Stimulated activated CD8-positive, alpha-beta memory T cell treated with anti-CD3 and anti-CD28 coated beads, Interleukin-12 subunit alpha, Interleukin-12 subunit beta, amount 100 ng/mL, for 4 hours (primary cell): Measurements from ENCODE around the gene WDR33.

Experiments
- DNase-seq: peaks from one replicate; pipeline ENCODE4 v3.0.0-alpha.2; 2020; ENCODE audit warnings: low read depth

WDR33 gene

DNA sequence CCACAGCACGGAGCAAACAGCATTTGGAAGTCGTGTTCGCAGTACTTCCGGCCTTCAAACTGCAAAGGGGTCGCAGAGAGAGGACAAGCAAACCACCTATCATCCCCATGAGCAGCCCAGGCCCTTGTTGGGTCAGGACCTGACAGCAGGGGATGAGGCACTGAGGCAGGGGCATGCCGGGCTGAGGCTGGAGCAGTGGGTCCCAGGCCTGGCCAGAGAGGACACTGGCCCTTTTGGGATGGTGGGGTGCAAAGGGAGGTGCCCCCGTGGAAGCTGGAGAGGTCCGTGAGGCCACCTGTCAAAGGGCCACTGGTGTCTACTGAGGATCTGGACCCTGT is 156.2 kb downstream of the WDR33 start:
- DNase-seq: no peak

DNA sequence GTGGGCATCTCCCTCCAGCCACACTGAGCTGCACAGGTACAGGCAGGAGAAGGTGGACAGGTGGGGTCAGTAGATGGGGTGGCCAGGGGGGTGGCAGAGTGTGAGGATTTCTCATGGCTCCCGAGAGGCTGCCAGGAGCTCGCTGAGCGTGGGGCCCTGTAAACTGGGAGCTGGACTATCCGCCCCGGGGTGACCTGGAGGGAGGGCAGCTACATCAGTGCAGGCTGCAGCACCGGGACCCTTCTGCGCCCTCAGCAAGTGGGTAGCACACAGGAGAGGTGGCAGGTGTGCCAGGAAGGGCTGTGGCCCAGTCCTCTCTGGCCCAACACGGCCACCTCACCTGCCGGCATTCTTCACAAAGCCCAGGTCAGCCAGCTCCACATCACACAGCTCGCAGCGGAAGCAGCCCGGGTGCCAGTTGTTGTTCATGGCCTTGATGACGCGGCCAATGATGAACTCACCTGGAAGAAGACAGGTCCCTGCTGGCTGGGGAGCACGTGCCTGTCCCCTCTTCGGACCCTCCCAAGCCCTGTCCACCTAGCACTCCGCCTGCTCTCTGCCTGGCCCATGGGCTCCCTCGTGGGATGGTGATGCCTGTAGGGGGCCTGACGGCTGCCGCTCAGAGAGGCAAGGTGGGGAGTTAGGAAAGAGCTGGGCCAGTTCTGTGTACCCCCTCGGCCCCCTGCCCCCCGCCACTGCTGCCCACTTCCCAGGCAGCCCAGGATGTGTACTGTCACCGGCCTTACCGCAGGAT is 156.7 kb downstream of the WDR33 start:
- no peak for DNase-seq

DNA sequence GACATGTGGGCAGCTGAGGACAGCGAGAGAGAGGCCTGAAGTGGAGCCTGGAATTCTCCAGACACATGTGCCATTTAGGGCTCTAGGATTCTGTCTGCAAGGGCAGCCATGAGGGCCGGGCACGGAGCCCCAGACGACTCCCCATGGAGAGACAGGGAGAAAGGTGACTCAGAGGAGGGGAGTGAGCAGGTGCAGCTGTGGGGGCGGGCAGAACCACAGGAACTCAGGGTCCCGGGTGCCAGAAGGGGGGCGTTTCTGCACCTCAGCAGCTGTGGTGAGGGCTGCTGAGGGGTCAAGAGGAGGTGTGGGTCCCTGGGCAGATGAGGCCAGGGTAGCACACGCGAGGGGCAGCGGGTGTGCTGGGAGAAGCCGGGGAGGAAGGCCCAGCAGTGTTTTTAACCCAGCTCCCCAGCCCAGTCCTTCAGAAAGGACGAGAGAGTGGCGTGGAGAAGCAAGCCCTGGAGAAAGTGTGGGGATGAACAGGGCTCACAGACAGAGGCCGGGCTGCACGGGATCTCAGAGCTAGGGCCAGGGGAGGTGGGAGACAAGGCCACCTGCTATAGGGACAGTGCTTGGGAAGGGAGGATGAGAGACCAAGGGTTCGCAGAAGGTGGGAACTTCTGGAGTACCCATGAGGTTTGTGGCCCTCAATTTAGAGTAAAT is 157.4 kb downstream of the WDR33 start:
- no peak for DNase-seq

DNA sequence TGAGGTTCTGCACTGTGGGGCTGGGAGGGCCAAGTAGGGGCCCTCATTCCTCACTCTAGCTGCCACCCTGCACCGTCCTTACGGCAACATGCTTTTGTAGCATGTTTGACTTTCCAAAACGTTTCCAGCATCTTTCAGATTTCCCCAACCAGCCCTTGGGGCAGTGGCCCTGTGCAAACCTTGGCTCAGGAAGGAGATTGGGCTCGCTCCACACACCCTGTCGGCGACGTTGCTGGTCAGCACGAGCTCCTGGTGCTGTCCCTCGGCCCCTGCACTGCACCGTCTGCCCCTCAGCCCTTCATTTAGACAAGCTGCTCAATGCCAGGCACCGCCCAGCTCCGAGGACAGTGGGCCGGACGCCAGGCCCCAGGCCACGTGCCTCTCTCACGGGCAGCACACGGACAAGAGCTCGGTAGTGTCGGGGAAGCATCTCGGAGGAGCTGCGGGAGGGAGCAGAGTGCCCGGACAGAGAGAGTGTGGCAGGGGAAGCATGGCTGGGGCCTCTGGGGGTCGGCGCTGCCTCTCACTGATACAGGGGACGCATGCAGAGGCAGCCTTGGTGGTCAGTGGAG is 158.1 kb downstream of the WDR33 start:
- no peak for DNase-seq

DNA sequence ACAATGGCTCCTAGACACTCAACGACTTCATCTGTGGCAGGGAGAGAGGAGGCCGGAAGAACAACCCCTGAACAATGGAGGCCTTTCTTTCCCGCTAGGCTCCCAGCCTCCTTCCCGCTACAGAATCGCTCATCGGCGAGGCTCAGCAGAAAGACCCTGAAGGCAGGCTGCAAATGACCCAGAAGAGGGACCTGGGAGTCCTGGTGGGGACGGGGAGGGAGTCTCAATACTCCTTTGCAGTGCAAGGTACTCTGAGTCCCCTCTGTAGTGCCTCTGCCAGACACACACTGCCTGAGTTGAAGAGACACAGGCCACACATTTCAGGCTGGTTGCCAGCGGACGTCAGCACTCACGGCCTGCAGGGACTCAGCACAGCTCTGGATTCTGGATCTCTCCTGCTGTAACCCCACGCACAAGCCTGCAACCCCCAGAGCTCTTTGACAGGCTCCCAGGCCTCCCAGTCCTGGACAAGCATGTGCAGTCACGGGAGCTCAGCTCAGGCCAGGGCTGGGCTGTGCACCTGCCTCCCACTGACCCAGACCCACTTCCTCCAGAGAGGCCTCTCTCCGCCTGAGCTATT is 158.9 kb downstream of the WDR33 start:
- no peak for DNase-seq

DNA sequence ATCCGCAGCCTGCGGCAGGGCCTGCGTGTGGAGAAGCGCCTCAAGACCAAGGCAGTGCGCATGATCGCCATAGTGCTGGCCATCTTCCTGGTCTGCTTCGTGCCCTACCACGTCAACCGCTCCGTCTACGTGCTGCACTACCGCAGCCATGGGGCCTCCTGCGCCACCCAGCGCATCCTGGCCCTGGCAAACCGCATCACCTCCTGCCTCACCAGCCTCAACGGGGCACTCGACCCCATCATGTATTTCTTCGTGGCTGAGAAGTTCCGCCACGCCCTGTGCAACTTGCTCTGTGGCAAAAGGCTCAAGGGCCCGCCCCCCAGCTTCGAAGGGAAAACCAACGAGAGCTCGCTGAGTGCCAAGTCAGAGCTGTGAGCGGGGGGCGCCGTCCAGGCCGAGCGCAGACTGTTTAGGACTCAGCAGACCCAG is 159.6 kb downstream of the WDR33 start:
- no peak for DNase-seq
